K562 (cell line): Measurements from ENCODE around the gene SCARF2. TPM values are rescaled to one million over a fixed set of nuclear protein-coding genes. Genes with fewer than 3 reads are reported as not detected.

Source experiments
- CAMTA2 ChIP-seq: fragments of 250-450 bp; sonication (Bioruptor Pico); conservative IDR thresholded peaks from 2 replicates; pipeline ENCODE4 v1.5.1; 2022
- CC2D1A ChIP-seq: fragments of 450-650 bp; IDR thresholded peaks from 2 replicates; pipeline ENCODE4 v1.6.1; 2017; ENCODE audit warnings: mild to moderate bottlenecking
- CEBPB ChIP-seq: fragments of 450-650 bp; IDR thresholded peaks from 2 replicates; pipeline ENCODE4 v1.6.1; 2016; ENCODE audit warnings: missing genetic modification characterization, missing compliant biosample characterization
- ELF4 ChIP-seq: fragments of 450-650 bp; formaldehyde crosslinking; IDR thresholded peaks from 2 replicates; pipeline ENCODE4 v1.4.0; 2022; ENCODE audit warnings: missing genetic modification characterization
- ERF ChIP-seq: fragments of 450-650 bp; formaldehyde crosslinking; IDR thresholded peaks from 2 replicates; pipeline ENCODE4 v1.4.0; 2020; ENCODE audit warnings: mild to moderate bottlenecking, mixed read lengths
- ETV5 ChIP-seq: sonication (generic); formaldehyde crosslinking; IDR thresholded peaks from 2 replicates; pipeline ENCODE4 v1.4.0; 2020; ENCODE audit warnings: low read depth, mild to moderate bottlenecking, missing genetic modification reagents
- FOS ChIP-seq: IDR thresholded peaks from 3 replicates; pipeline ENCODE4 v1.6.1; 2011; ENCODE audit not compliant: insufficient read length; ENCODE audit errors: extremely low read depth
- GTF2F1 ChIP-seq: IDR thresholded peaks from 2 replicates; pipeline ENCODE4 v1.6.1; 2011; ENCODE audit warnings: low read depth, low read length, improper control_type of control experiment
- HCFC1 ChIP-seq: IDR thresholded peaks from 2 replicates; pipeline ENCODE4 v1.6.1; 2012; ENCODE audit warnings: low read depth, low read length, improper control_type of control experiment
- KAT7 ChIP-seq: sonication (generic); formaldehyde crosslinking; IDR thresholded peaks from 2 replicates; pipeline ENCODE4 v1.8.0; 2022; ENCODE audit warnings: missing genetic modification reagents, mild to moderate bottlenecking, borderline replicate concordance
- MYC ChIP-seq, 2 experiments: fragments of 250-450 bp in 1 of 2; sonication (Bioruptor Pico) in 1 of 2; IDR thresholded peaks; 2 replicates each; pipeline versions ENCODE4 v1.5.1 to v1.6.1; 2012 to 2021; ENCODE audit warnings: low read depth in 2 of 2, borderline replicate concordance in 1 of 2, improper control_type of control experiment in 1 of 2, low read length in 1 of 2, mild to moderate bottlenecking in 1 of 2, moderate library complexity in 1 of 2
- NONO ChIP-seq, 2 experiments: fragments of 200-400 bp in 1 of 2; fragments of 450-650 bp in 1 of 2; formaldehyde crosslinking in 1 of 2; IDR thresholded peaks; 2 replicates each; pipeline ENCODE4 v1.6.1; 2017; ENCODE audit warnings: low read depth in 2 of 2, mild to moderate bottlenecking in 2 of 2, moderate library complexity in 2 of 2, low read length in 1 of 2
- OTX1 ChIP-seq: fragments of 450-650 bp; formaldehyde crosslinking; IDR thresholded peaks from 2 replicates; pipeline ENCODE4 v1.4.0; 2022; ENCODE audit warnings: mild to moderate bottlenecking
- PHF20 ChIP-seq: fragments of 450-650 bp; IDR thresholded peaks from 2 replicates; pipeline ENCODE4 v1.6.1; 2018; ENCODE audit not compliant: partially characterized antibody
- RUNX1 ChIP-seq: sonication (generic); IDR thresholded peaks from 2 replicates; pipeline ENCODE4 v1.6.1; 2016; ENCODE audit warnings: antibody characterized with exemption, low read depth
- SIX5 ChIP-seq, 2 experiments: IDR thresholded peaks; 2 replicates each; pipeline ENCODE4 v1.6.1; 2011; ENCODE audit warnings: low read length in 2 of 2, borderline replicate concordance in 1 of 2, low read depth in 1 of 2, mild to moderate bottlenecking in 1 of 2, moderate library complexity in 1 of 2; ENCODE audit not compliant: insufficient read depth in 1 of 2
- SPI1 ChIP-seq: IDR thresholded peaks from 2 replicates; pipeline ENCODE4 v1.6.1; 2011; ENCODE audit warnings: low read depth, low read length, control low read depth, borderline replicate concordance
- TAF7 ChIP-seq: fragments of 450-650 bp; IDR thresholded peaks from 2 replicates; pipeline ENCODE4 v1.6.1; 2016; ENCODE audit warnings: missing genetic modification characterization, missing compliant biosample characterization
- TRIM24 ChIP-seq, 2 experiments: fragments of 450-650 bp; IDR thresholded peaks; 2 replicates each; pipeline ENCODE4 v1.6.1; 2016
- ZNF165 ChIP-seq: fragments of 250-450 bp; sonication (Bioruptor Pico); IDR thresholded peaks from 2 replicates; pipeline ENCODE4 v1.4.0; 2020; ENCODE audit warnings: borderline replicate concordance
- ZNF239 ChIP-seq: fragments of 250-450 bp; sonication (Bioruptor Pico); IDR thresholded peaks from 2 replicates; pipeline ENCODE4 v1.4.0; 2020; ENCODE audit warnings: mild to moderate bottlenecking
- polyA plus RNA-seq, 8 experiments: library from polyadenylated mRNA; depleted of rRNA in 4 of 8; stranded (reverse) in 5 of 8; unstranded in 3 of 8; fragments of >200 nt; fragmentation: Nextera tagmentation in 2 of 8; fragmentation: Illumina TruSeq in 1 of 8; extraction: Ambion mirVana in 2 of 8; extraction: Trizol in 1 of 8; gene quantifications; 2 replicates each; pipeline versions ENCODE4 v1.2.1 to v1.2.3, GENCODE V29; 2011 to 2014; ENCODE audit warnings: inconsistent platforms in 1 of 8, missing spikeins in 1 of 8
- total RNA-seq, 7 experiments: library from RNA; depleted of rRNA in 6 of 7; stranded (reverse); fragments of >200 nt in 6 of 7; fragmentation: Illumina TruSeq in 2 of 7; extraction: Trizol in 2 of 7; gene quantifications; 2 replicates each; pipeline versions ENCODE4 v1.2.1 to v1.2.3, GENCODE V29; 2011 to 2021; ENCODE audit warnings: low replicate concordance in 1 of 7
- TF ChIP-seq, protein P1 (sequence below): fragments of 200-800 bp; sonication (Bioruptor generic); IDR thresholded peaks from 2 replicates; pipeline ENCODE4 v1.6.1; 2017; ENCODE audit warnings: missing genetic modification characterization, missing compliant biosample characterization
- TF ChIP-seq, protein P2 (sequence below): fragments of 250-450 bp; sonication (Bioruptor Pico); IDR thresholded peaks from 2 replicates; pipeline ENCODE4 v1.8.0; 2022; ENCODE audit warnings: moderate library complexity, mild to moderate bottlenecking, inconsistent platforms
- TF ChIP-seq, protein P3 (sequence below): fragments of 450-650 bp; IDR thresholded peaks from 2 replicates; pipeline ENCODE4 v1.6.1; 2016; ENCODE audit warnings: missing biosample characterization, missing genetic modification characterization
- TF ChIP-seq, protein P4 (sequence below): fragments of 450-650 bp; IDR thresholded peaks from 2 replicates; pipeline ENCODE4 v1.6.1; 2016; ENCODE audit warnings: antibody characterized with exemption

The SCARF2 gene
- total and polyA plus RNA-seq, 9 of the 15 experiments (the other 6 are each of a cell fraction or from before 2014, with no cell fraction given): 0.06 to 0.32 (median 0.21) TPM; not detected in 5

DNA sequence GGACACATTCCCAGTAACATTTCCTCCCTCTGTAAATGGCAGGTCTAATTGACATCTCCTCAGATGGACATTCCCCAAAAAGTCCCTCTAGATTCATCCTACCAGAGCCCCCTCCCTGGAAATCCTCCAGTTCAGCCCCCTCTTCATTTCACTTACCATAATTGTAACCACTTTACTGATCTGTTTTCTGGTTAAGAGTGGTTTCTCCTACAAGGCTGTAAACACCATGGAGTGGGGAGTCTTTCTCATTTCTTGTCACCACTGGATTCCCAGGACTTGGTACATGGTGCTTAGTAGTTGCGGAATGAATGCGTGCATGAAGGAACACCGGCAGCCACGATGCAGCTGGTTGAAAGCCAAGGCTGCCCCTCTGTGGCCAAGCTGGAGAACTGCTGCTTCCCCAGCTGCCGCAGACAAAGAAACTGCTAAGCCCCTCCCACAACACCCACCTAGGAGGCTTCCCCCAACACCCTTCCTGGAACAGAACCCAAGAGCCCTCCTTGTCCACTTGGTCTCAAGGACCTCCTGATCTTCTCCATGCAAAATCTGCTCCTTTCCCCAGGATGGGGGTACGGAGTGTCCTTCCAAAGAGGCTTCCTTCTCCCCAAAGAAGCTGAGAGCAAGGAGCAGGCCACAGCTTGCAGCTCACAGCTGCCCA, 18.6 kb upstream of the SCARF2 start (continued):
- TF ChIP-seq CC2D1A: peak; percentile 97
- TF ChIP-seq, protein P1, sequence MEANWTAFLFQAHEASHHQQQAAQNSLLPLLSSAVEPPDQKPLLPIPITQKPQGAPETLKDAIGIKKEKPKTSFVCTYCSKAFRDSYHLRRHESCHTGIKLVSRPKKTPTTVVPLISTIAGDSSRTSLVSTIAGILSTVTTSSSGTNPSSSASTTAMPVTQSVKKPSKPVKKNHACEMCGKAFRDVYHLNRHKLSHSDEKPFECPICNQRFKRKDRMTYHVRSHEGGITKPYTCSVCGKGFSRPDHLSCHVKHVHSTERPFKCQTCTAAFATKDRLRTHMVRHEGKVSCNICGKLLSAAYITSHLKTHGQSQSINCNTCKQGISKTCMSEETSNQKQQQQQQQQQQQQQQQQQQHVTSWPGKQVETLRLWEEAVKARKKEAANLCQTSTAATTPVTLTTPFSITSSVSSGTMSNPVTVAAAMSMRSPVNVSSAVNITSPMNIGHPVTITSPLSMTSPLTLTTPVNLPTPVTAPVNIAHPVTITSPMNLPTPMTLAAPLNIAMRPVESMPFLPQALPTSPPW: peak; percentile 54
- TF ChIP-seq, protein P2, sequence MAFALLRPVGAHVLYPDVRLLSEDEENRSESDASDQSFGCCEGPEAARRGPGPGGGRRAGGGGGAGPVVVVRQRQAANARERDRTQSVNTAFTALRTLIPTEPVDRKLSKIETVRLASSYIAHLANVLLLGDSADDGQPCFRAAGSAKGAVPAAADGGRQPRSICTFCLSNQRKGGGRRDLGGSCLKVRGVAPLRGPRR (CRISPR knock-in tag): peak; percentile 73
- TF ChIP-seq PHF20: no peak
- peak; percentile 34; the same call in 1 of the 2 replicates for TF ChIP-seq SPI1
- peak; percentile 82 for TF ChIP-seq CEBPB (tag)
- peak; percentile 91 for TF ChIP-seq RUNX1
- no peak for TF ChIP-seq TAF7 (tag)
- peak; percentile 90 for TF ChIP-seq ELF4 (CRISPR knock-in tag)
- TF ChIP-seq ZNF165 (CRISPR knock-in tag): 0 out of 2 replicates have a peak, but pooled peaks have one; percentile 16
- TF ChIP-seq ETV5 (CRISPR knock-in tag): peak; percentile 61; the same call in 1 of the 2 replicates
- TF ChIP-seq ZNF239 (CRISPR knock-in tag): no peak
- TF ChIP-seq ERF (CRISPR knock-in tag): peak; percentile 78
- no peak for TF ChIP-seq TRIM24 (IDR thresholded peaks at IDR 0.05)
- TF ChIP-seq KAT7 (CRISPR knock-in tag): peak; percentile 95
- TF ChIP-seq CAMTA2: peak; percentile 76; the same call in 1 of the 2 replicates
- TF ChIP-seq, protein P3, sequence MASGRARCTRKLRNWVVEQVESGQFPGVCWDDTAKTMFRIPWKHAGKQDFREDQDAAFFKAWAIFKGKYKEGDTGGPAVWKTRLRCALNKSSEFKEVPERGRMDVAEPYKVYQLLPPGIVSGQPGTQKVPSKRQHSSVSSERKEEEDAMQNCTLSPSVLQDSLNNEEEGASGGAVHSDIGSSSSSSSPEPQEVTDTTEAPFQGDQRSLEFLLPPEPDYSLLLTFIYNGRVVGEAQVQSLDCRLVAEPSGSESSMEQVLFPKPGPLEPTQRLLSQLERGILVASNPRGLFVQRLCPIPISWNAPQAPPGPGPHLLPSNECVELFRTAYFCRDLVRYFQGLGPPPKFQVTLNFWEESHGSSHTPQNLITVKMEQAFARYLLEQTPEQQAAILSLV (tag): no peak; the same call in 1 of the 2 replicates
- TF ChIP-seq GTF2F1: 0 out of 2 replicates have a peak, but pooled peaks have one; percentile 56
- peak; percentile 83 for TF ChIP-seq OTX1 (CRISPR knock-in tag)
- peak in 1 of 2 experiments; percentile 58; a peak in 1 of 4 replicates for TF ChIP-seq NONO (IDR thresholded peaks at IDR 0.05; ENCODE audit: low read depth in 2 of 2, low read length in 1 of 2)
- TF ChIP-seq SIX5 (IDR thresholded peaks at IDR 0.05; ENCODE audit: borderline replicate concordance in 1 of 2, insufficient read depth in 1 of 2, low read depth in 1 of 2, low read length in 2 of 2): no peak
- TF ChIP-seq, protein P4, sequence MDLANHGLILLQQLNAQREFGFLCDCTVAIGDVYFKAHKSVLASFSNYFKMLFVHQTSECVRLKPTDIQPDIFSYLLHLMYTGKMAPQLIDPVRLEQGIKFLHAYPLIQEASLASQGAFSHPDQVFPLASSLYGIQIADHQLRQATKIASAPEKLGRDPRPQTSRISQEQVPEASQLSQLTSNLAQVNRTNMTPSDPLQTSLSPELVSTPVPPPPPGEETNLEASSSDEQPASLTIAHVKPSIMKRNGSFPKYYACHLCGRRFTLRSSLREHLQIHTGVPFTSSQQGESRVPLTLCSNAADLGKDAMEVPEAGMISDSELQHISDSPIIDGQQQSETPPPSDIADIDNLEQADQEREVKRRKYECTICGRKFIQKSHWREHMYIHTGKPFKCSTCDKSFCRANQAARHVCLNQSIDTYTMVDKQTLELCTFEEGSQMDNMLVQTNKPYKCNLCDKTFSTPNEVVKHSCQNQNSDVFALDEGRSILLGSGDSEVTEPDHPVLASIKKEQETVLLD: peak; percentile 54; the same call in 1 of the 2 replicates
- peak; percentile 66 for TF ChIP-seq HCFC1
- TF ChIP-seq MYC (IDR thresholded peaks at IDR 0.05; ENCODE audit: low read depth, low read length): peak; percentile 95
- peak; percentile 24; the same call in 1 of the 2 replicates for TF ChIP-seq MYC (CRISPR knock-in tag; IDR thresholded peaks at IDR 0.05; ENCODE audit: borderline replicate concordance, low read depth)
- TF ChIP-seq FOS: no peak
